Measurements from ENCODE around the gene SLC35D1.
A peak's percentile ranks its signal among the peaks of the same experiment; 100 is the strongest.
"Not testable (repeated sequence)": the region's sequence is repeated elsewhere in the genome, so short reads cannot be mapped to it uniquely, and the experiment has no call there.

SLC35D1 gene

GRCh38 chr1:66998972-66999371, 55.0 kb downstream of the SLC35D1 start:
- Histone ChIP-seq H3K36me3 (replicated peaks) (peaks cover 19% of the 10 kb centered on the region; the same call in 1 of the 2 replicates), H3K9me3 (no peaks in the 10 kb centered on the region), H3K27me3 (ENCODE audit: low read depth) (no peaks in the 10 kb centered on the region), H3K4me3 (no peak overlapping the region), H3K4me1 (no peaks in the 10 kb centered on the region)
- in situ Hi-C loops (cut with MboI; ENCODE audit: low sequenced_read_pairs), result loop anchor here (10.0 kb wide), 1 partner anchor 146 kb away; no protein-coding TSS in a partner anchor
- DNase-seq (ENCODE audit: low spot score in 2 of 2), result no peak

GRCh38 chr1:66996018-66996682, 57.8 kb downstream of the SLC35D1 start:
- Histone ChIP-seq H3K27me3 (ENCODE audit: low read depth) (no peaks in the 10 kb centered on the region), H3K9me3 (no peaks in the 10 kb centered on the region), H3K36me3 (replicated peaks) (peaks cover 9% of the 10 kb centered on the region; the same call in 1 of the 2 replicates), H3K4me3 (no peak overlapping the region), H3K4me1 (no peaks in the 10 kb centered on the region)
- DNase-seq (ENCODE audit: low spot score in 2 of 2), result peak; percentile 59 to 66
- in situ Hi-C loops (cut with MboI; ENCODE audit: low sequenced_read_pairs), result loop anchor here (10.0 kb wide), 1 partner anchor 149 kb away; no protein-coding TSS in a partner anchor

GRCh38 chr1:66993076-66993475, 60.9 kb downstream of the SLC35D1 start:
- no peaks in the 10 kb centered on the region for H3K27me3 ChIP-seq (ENCODE audit: low read depth)
- DNase-seq (ENCODE audit: low spot score in 2 of 2), result no peak
- H3K9me3 ChIP-seq, result no peaks in the 10 kb centered on the region
- in situ Hi-C loops (cut with MboI; ENCODE audit: low sequenced_read_pairs), result loop anchor here (10.0 kb wide), 1 partner anchor 152 kb away; no protein-coding TSS in a partner anchor
- peaks cover 5% of the 10 kb centered on the region for H3K36me3 ChIP-seq (replicated peaks)
- no peak overlapping the region for H3K4me3 ChIP-seq
- H3K4me1 ChIP-seq, result no peaks in the 10 kb centered on the region

GRCh38 chr1:66985835-66986234, 68.1 kb downstream of the SLC35D1 start:
- Histone ChIP-seq H3K27me3 (ENCODE audit: low read depth) (no peaks in the 10 kb centered on the region), H3K4me1 (no peaks in the 10 kb centered on the region), H3K4me3 (no peak overlapping the region), H3K36me3 (replicated peaks) (peaks cover 65% of the 10 kb centered on the region), H3K9me3 (no peaks in the 10 kb centered on the region)
- DNase-seq (ENCODE audit: low spot score in 2 of 2), result no peak
- in situ Hi-C loops (cut with MboI; ENCODE audit: low sequenced_read_pairs), result no loop called here

GRCh38 chr1:66984491-66984890, 69.5 kb downstream of the SLC35D1 start:
- Histone ChIP-seq H3K4me3 (no peak overlapping the region), H3K36me3 (replicated peaks) (peaks cover 71% of the 10 kb centered on the region), H3K27me3 (ENCODE audit: low read depth) (no peaks in the 10 kb centered on the region), H3K4me1 (no peaks in the 10 kb centered on the region), H3K9me3 (no peaks in the 10 kb centered on the region)
- in situ Hi-C loops (cut with MboI; ENCODE audit: low sequenced_read_pairs), result no loop called here
- DNase-seq (ENCODE audit: low spot score in 2 of 2), result no peak

GRCh38 chr1:66982561-66983260, 71.2 kb downstream of the SLC35D1 start:
- no peaks in the 10 kb centered on the region for H3K4me1 ChIP-seq
- in situ Hi-C loops (cut with MboI; ENCODE audit: low sequenced_read_pairs), result no loop called here
- DNase-seq (ENCODE audit: low spot score in 2 of 2), result no peak
- no peak overlapping the region for H3K4me3 ChIP-seq
- H3K27me3 ChIP-seq (ENCODE audit: low read depth), result no peaks in the 10 kb centered on the region
- H3K36me3 ChIP-seq (replicated peaks), result peaks cover 67% of the 10 kb centered on the region
- no peaks in the 10 kb centered on the region for H3K9me3 ChIP-seq

GRCh38 chr1:66981679-66982078, 72.3 kb downstream of the SLC35D1 start:
- H3K36me3 ChIP-seq (replicated peaks), result peaks cover 63% of the 10 kb centered on the region
- in situ Hi-C loops (cut with MboI; ENCODE audit: low sequenced_read_pairs), result no loop called here
- no peak overlapping the region for H3K4me3 ChIP-seq
- H3K4me1 ChIP-seq, result no peaks in the 10 kb centered on the region
- no peaks in the 10 kb centered on the region for H3K27me3 ChIP-seq (ENCODE audit: low read depth)
- H3K9me3 ChIP-seq, result no peaks in the 10 kb centered on the region
- no peak for DNase-seq (ENCODE audit: low spot score in 2 of 2)

- in situ Hi-C loops (cut with MboI; ENCODE audit: low sequenced_read_pairs), result no loop called here
- no peaks in the 10 kb centered on the region for H3K27me3 ChIP-seq (ENCODE audit: low read depth)
- no peaks in the 10 kb centered on the region for H3K4me1 ChIP-seq
- H3K36me3 ChIP-seq (replicated peaks), result peaks cover 61% of the 10 kb centered on the region
- no peak for DNase-seq (ENCODE audit: low spot score in 2 of 2)
- H3K9me3 ChIP-seq, result no peaks in the 10 kb centered on the region
- H3K4me3 ChIP-seq, result no peak overlapping the region
Observed at GRCh38 chr1:66980745-66981367, 73.1 kb downstream of the SLC35D1 start.

GRCh38 chr1:66979621-66980020, 74.3 kb downstream of the SLC35D1 start:
- DNase-seq (ENCODE audit: low spot score in 2 of 2); in situ Hi-C loops (cut with MboI; ENCODE audit: low sequenced_read_pairs); H3K4me1 ChIP-seq; H3K9me3 ChIP-seq; H3K4me3 ChIP-seq; H3K27me3 ChIP-seq (ENCODE audit: low read depth): not testable (repeated sequence)
- H3K36me3 ChIP-seq (replicated peaks), result peaks cover 58% of the 10 kb centered on the region

GRCh38 chr1:66978201-66978600, 75.7 kb downstream of the SLC35D1 start:
- in situ Hi-C loops (cut with MboI; ENCODE audit: low sequenced_read_pairs), result no loop called here
- no peak for DNase-seq (ENCODE audit: low spot score in 2 of 2)
- Histone ChIP-seq H3K27me3 (ENCODE audit: low read depth) (no peaks in the 10 kb centered on the region), H3K4me1 (no peaks in the 10 kb centered on the region), H3K4me3 (no peak overlapping the region), H3K9me3 (no peaks in the 10 kb centered on the region), H3K36me3 (replicated peaks) (peaks cover 51% of the 10 kb centered on the region)

GRCh38 chr1:66968574-66968973, 85.4 kb downstream of the SLC35D1 start:
- H3K27me3 ChIP-seq (ENCODE audit: low read depth), result no peaks in the 10 kb centered on the region
- peaks cover 48% of the 10 kb centered on the region for H3K36me3 ChIP-seq (replicated peaks)
- in situ Hi-C loops (cut with MboI; ENCODE audit: low sequenced_read_pairs), result no loop called here
- H3K4me3 ChIP-seq, result no peak overlapping the region
- DNase-seq (ENCODE audit: low spot score in 2 of 2), result no peak
- H3K9me3 ChIP-seq, result no peaks in the 10 kb centered on the region
- H3K4me1 ChIP-seq, result no peaks in the 10 kb centered on the region

- H3K27me3 ChIP-seq (ENCODE audit: low read depth); DNase-seq (ENCODE audit: low spot score in 2 of 2); in situ Hi-C loops (cut with MboI; ENCODE audit: low sequenced_read_pairs); H3K4me1 ChIP-seq; H3K4me3 ChIP-seq; H3K9me3 ChIP-seq: not testable (repeated sequence)
- H3K36me3 ChIP-seq (replicated peaks), result peaks cover 55% of the 10 kb centered on the region
Observed at GRCh38 chr1:66966188-66966873, 87.6 kb downstream of the SLC35D1 start.

GRCh38 chr1:66957938-66958337, 96.0 kb downstream of the SLC35D1 start:
- H3K9me3 ChIP-seq, result no peaks in the 10 kb centered on the region
- H3K4me3 ChIP-seq, result no peak overlapping the region
- H3K36me3 ChIP-seq (replicated peaks), result peaks cover 38% of the 10 kb centered on the region
- no peaks in the 10 kb centered on the region for H3K4me1 ChIP-seq
- DNase-seq (ENCODE audit: low spot score in 2 of 2), result no peak
- no peaks in the 10 kb centered on the region for H3K27me3 ChIP-seq (ENCODE audit: low read depth)
- in situ Hi-C loops (cut with MboI; ENCODE audit: low sequenced_read_pairs), result no loop called here

All from HAP-1 (cell line).